B cell (primary cell): ENCODE data around the gene FHIT.

Source experiments
- CTCF ChIP-seq: fragments of 200-600 bp; IDR thresholded peaks from one replicate; pipeline ENCODE4 v1.8.0; 2022; ENCODE audit warnings: antibody characterized with exemption, mild to moderate bottlenecking
- EZH2 ChIP-seq: IDR thresholded peaks from 2 replicates; pipeline ENCODE4 v1.6.1; 2012; ENCODE audit warnings: borderline replicate concordance, low read depth, mild to moderate bottlenecking, moderate library complexity, low read length; ENCODE audit not compliant: insufficient read depth, poor library complexity, severe bottlenecking

DNA sequence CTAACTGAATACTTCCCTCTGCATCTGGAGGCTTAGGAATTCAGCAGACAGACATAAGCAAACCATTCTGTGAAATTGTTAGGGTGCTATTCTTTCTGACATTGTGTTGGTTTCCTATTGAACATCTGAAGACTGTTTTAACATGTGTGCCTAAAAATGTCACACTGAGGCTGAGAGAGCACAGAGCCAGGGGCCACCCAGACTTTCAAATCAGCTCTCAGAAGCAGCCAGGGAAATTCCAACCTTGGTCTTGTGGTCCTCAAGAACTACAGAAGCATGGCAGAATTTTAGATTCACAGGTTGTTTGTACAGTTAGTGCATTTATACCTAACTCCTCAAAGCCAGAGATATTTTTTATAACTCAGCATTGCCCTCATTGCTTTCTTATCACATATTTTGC, 1272.3 kb downstream of the FHIT start:
- TF ChIP-seq CTCF = no peak
- no peak for TF ChIP-seq EZH2
